ENCODE data around the gene TAF4.
"Not testable (repeated sequence)": the region's sequence is repeated elsewhere in the genome, so short reads cannot be mapped to it uniquely, and the experiment has no call there.

TAF4 gene

GRCh38 chr20:62080249-62080990 lies 14.7 kb upstream of the TAF4 start:
- in situ Hi-C loops (cut with MboI; ENCODE audit: low sequenced_read_pairs) = no loop called here

GRCh38 chr20:62079166-62079565 lies 13.5 kb upstream of the TAF4 start:
- in situ Hi-C loops (cut with MboI; ENCODE audit: low sequenced_read_pairs) = no loop called here

GRCh38 chr20:62073323-62073722 lies 7.6 kb upstream of the TAF4 start:
- in situ Hi-C loops (cut with MboI; ENCODE audit: low sequenced_read_pairs) = no loop called here

GRCh38 chr20:62071669-62072430 lies 6.2 kb upstream of the TAF4 start:
- in situ Hi-C loops (cut with MboI; ENCODE audit: low sequenced_read_pairs) = not testable (repeated sequence)

GRCh38 chr20:62069741-62070216 lies 4.1 kb upstream of the TAF4 start:
- in situ Hi-C loops (cut with MboI; ENCODE audit: low sequenced_read_pairs) = no loop called here

- in situ Hi-C loops (cut with MboI; ENCODE audit: low sequenced_read_pairs) = no loop called here
Measured at GRCh38 chr20:62068997-62069396, 3.3 kb upstream of the TAF4 start.

GRCh38 chr20:62067547-62068260 lies 2.0 kb upstream of the TAF4 start:
- in situ Hi-C loops (cut with MboI; ENCODE audit: low sequenced_read_pairs) = no loop called here

GRCh38 chr20:62066983-62067433 lies 1.3 kb upstream of the TAF4 start:
- in situ Hi-C loops (cut with MboI; ENCODE audit: low sequenced_read_pairs) = no loop called here

GRCh38 chr20:62066339-62066982 lies 780 bp upstream of the TAF4 start:
- in situ Hi-C loops (cut with MboI; ENCODE audit: low sequenced_read_pairs) = no loop called here

- in situ Hi-C loops (cut with MboI; ENCODE audit: low sequenced_read_pairs) = no loop called here
Measured at GRCh38 chr20:62064770-62065673, 659 bp downstream of the TAF4 start.

- in situ Hi-C loops (cut with MboI; ENCODE audit: low sequenced_read_pairs) = no loop called here
Measured at GRCh38 chr20:62063981-62064769, 1.5 kb downstream of the TAF4 start.

- in situ Hi-C loops (cut with MboI; ENCODE audit: low sequenced_read_pairs) = no loop called here
Measured at GRCh38 chr20:62063315-62063980, 2.2 kb downstream of the TAF4 start.

GRCh38 chr20:62062661-62063314 lies 2.9 kb downstream of the TAF4 start:
- in situ Hi-C loops (cut with MboI; ENCODE audit: low sequenced_read_pairs) = no loop called here

- in situ Hi-C loops (cut with MboI; ENCODE audit: low sequenced_read_pairs) = no loop called here
Measured at GRCh38 chr20:62061851-62062423, 3.7 kb downstream of the TAF4 start.

- in situ Hi-C loops (cut with MboI; ENCODE audit: low sequenced_read_pairs) = no loop called here
Measured at GRCh38 chr20:62060631-62061541, 4.8 kb downstream of the TAF4 start.

- in situ Hi-C loops (cut with MboI; ENCODE audit: low sequenced_read_pairs) = no loop called here
Measured at GRCh38 chr20:62059920-62060630, 5.6 kb downstream of the TAF4 start.

All from HL-60/S4 (cell line).